ENCODE results near the gene LRRC74A.

The LRRC74A gene

DNA sequence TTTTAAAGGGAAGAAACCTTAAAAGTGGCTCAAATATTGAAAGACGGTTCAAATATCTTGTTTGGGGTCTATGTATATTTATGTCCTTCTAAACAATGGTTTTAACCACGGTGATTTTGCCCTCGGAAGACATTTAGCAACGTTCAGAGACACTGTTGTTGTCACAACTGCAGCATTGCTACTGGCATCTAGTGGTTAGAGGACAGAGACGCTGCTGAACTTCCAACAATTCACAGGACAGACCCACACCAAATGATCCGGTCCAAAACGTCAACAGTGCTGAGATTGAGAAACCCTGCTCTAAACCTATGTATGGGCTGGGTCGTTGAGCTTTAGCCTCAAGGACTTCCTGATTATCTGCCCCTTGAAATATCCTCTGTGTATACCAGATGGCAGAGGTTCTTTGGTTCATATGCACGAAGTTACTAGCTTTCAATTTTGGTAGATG, 15.2 kb upstream of the LRRC74A start:
- peak in 1 of 2 experiments; percentile 7 for DNase-seq

DNA sequence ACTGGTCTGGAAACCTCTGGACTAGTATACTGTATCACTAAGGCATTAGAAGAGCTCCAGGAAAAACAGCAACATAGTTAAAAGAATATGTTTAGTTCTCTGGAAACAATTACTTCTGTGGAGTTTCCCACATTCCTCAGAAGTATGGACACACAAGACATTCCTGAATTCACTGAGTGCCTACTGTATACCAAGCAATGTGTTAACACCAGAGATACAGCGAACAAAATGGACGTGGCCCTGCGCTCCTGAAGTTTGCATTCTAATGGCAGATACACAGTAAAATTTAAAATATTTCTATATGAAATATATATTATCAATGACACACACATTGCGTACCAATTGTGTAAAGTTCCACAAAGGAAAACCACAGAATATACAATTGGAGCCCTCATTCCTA, 14.6 kb upstream of the LRRC74A start:
- DNase-seq, result no peak

DNA sequence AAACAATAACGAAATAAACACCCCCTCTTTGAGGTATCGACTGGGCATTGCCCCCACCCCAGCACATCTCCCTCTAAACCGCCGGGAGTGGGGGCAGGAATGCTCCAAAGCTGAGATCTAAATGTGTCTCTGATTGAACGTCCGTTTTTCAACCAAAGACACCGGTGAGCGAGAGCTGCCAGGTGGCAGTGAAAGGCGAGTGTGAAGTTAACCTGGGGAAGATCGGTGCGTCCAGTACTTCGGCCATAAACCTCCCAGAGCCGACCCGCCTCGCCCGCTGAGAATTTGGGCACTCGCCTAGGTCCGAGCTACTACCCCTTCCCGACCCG, 14.2 kb upstream of the LRRC74A start:
- no peak for DNase-seq

DNA sequence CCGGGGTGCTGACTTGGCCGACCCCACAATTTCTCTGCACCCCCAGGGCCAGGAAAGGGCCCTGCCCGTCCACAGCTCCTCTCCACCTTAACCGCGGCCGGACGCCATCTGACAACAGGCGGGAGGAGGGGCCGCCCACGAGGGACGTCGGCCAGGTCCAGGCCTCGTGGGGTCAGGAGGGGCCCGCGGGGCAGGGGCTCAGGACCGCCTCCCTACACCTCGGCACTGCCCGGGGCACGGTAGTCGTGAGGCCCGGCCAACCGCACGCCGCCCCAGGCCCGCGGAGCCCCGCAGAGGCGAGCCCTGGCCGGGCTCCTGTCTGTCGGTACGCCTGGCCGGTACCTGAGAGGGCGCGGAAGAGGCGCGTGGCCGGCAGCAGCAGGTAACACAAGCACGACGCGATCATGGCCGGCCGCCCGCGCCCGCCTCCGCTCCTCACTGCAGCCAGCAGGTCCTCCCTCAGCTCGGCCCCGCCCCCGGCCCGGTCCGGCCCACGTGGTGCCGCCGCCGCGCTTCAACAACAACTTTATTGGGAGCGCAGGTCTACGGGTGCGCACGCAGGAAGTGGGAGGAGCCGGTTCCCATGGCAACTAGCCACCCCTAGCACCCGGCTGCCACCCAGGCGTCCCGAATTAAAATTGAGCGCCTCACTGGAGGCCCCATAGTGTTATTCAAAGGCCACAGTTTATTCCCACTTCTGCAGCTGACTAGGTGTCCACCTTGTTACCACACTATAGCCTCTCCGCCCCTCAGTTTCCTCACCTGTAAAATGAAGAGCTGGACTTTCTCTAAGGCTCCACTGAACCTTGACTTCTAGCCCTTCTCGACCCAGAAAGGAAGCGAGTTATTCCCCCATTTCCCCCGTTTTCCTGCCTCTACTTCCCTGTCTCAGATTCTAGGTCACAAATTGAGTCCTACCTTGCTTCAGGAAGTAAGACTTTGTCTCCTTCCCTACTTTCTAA, 13.5 kb upstream of the LRRC74A start, which contains the start of gene ANGEL1:
Gene ANGEL1 (minus strand): TSS at position 461 of the 962 bp plus-strand sequence. CDS start 55 bp downstream, at position 406.
- peak; percentile 96 for DNase-seq

DNA sequence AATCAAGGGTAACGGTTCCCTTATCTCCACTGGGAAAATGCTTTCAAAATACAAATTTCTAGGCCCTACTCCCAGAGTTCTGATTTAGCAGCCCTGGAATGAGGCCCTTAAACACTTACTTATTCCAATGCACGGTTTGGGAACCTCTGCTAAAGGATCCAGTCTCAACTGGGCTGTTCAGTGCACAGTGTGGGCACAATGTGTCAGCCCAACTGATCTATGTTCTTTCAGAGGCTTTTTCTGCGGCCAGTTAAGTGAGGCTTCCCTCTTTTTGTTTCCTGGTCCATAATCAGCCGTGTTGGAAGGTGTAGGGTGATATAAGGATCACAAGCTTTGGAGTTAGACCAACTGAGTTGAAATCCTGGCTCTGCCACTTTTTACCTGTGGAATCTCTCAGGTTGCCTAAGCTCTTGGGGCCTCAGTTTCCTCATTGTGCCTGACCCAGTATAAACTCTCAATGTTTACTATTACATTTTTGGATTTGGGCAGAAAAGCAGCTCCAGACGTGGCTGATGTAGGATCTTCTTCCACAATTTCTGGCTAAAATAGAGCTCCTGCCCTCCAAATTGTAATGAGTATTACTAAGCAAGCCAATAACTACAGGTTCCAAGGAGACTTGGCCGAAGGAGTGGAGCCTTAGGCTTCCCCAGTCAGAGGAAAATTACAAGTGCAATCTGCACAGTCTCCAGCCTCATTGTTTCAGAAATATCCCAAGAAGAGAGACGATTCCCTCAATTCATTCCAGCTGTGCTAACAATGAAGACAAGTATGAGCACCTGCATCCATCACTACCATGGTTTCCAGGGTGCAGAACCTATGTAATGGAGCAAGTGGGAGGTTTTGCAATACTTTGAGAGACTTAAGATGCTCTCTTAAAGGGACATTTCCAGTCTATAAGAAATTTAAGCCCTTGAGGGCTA, 11.2 kb upstream of the LRRC74A start:
- DNase-seq, result no peak

DNA sequence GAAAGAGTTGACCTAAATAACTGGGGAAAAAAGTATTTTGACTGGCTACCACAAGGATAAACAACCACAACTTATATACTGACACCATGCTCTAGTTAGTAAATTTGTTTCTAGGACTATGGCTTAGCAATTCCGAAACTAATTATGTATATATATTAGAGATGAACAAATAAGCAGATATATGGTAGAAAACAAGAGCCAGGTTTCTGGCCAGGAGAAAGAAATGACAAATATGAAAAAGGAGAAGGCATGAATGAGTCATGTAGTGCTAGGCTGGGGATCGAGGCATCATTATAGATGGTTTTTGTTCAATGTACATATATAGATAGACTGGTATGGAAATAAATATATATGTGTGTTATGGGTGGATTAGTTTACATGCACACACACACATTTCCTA, 5.5 kb upstream of the LRRC74A start:
- DNase-seq, result no peak

DNA sequence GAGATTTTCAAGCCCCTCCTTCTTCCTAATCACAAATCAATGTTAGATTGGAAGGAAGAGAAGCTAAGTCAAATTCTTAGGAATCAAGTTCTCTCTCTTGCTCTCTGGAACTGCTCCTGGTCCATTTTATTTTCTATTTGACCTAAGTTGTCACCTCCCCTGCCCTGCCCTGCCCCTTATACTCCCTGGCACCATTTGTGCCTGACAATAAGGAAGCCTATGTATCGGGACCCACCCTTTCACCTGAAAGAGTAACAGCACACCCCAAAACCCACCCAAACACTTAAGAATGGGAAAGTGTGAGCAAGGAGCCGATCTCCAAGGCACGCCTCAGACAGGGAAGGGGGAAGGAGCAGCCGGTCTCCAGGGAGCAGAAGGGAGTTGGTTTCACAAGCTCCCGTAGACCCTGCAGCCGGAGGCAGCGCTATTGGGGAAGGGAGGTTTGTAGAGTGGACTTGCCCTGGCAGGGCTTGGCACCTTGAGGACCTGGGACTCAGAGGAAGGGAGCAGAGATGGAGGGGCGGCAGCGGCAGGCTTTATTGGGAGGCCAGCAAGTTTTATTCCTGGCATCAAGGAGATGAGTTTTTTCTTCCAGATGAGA, 1.6 kb downstream of the LRRC74A start:
- no peak for DNase-seq

DNA sequence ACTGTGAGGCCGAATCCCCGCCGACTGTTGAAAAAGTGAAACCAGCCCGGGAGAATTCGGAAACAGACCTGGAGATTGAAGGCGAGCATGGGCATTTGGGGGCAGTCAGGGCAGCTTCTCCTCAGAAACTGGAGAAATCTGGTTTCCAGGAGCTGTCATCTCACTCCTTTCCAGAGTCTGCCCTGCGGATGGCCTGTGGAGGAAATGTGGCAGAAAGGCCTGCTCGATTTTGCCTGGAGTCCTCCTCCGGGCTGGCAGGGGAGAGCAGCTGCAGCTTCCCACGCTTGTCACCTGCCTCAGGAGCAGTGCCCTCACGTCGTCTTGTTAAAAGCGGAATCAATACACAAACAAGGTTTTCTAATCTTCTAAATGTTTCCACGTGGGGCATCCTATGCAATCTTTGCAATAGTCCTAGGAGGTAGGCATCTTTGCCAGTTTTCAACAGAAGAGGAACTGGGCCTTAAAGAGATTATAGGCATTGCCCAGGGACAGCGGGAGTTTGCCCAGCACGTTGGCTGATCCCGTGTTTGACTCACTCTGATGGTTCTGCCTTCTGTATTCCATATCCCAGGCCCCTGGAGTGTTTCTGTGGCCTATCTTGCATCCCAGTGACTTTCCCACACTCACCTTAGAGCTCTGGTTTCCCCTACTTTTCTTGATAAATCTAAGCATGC, 2.3 kb downstream of the LRRC74A start:
- DNase-seq, result no peak

DNA sequence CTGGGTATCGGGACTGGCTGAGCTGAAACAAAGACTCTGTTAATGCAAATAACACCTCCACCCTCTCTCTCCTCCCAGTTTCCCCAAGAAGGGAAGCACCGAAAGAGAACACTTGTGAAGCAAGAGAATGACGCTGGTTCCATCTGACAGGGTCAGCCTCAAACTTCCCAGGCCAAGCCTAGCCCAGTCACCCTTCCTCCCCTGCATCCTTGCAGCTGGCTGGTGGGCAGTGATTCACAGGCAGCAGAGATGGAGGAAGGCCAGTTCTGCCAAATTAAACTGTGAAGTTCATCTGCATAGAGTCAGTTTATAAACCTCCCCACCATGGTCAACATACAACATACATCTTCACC, 2.8 kb downstream of the LRRC74A start:
- no peak for DNase-seq

DNA sequence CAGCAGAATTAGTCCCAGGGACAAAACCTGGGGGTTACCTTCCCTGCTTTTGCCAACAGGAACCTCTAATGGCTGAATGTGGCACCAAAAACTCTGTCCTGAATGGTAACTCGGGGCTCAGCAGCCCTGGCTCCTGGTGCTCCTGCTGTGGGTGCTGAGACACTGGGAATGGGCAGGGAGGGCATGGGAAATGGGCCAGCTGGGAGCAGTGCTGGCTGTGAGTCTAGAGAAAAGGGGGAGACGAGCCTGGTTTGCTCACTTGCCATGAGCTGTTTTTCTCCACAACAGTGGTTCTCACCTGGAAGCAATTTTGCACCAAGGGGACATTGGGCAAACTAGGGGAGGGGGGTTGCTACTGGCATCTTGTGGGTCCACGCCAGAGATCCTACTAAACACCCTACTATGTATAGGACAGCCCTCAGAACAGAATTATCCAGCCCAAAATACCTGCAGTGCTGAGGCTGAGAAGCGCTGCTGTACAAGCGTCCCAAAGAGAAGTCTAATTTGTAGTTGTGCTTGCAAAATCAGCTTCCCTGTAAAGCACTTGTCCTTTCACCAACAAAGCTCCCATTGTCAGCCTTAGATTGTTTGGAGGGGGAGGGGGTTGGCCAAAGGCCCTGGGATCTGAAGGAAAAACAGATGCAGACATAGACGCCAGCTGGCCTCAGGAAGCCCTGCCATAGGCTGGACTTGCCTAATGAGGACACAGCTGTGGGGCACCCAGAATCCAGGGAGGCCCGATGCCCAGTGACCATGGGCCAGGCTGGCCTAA, 3.6 kb downstream of the LRRC74A start:
- DNase-seq, result no peak

DNA sequence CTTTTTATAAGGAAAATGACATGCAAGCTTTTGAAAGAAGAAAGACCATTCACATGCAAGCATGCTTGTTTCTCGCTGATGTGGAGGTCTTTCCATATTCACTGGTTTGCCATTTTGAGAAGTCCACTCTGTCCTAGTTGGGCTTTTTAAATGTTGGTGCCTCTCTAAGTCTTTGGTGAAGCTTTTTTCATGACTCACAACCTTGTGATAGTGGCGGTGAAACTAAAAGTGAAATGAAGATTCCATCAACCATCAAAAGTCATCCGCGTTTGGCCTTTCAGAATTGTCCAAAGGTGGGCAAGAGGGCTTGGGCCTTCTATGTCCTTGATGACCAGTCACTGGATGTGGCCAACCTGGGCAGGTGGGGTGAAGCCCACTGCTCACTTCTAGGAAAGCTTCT, 4.3 kb downstream of the LRRC74A start:
- no peak for DNase-seq

DNA sequence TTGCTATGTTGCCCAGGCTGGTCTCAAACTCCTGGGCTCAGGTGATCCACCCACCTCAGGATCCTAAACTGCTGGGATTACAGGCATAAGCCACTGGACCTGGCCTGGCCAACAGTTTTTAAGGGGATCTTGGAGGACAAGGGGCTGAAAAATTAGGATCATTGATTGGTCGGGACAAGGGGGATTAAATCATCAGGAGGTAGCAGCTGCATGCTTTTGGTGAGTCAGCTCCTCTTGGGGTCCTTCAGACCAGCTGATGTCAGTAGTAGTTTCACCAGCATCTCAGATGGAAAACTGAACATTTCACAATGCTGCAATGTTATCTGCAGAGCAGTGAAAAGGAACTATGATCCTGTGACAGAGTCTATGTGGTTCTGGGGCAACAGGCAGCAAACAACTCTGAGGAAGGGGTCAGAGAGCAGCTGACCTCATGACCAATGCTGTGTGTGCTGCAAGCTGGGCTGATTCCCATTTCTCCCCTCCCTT, 6.3 kb downstream of the LRRC74A start:
- DNase-seq, result no peak

DNA sequence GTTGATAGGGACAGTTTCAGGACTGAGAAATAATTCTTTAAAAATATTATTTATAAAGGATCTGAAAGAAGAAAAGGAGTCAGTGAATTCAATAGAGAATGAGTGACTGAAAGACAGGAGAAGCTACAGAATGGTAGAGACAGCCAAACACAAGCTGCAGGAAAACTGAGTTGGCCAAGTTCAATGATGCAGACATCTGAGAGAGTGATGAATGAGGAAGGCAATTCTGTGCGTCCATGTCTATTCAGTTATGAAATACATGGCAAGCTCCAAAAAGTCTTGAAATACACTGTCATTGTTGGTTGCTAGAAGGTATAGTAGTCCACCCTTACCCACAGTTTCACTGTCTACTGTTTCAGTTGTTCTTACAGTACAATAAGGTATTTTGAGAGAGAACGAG, 6.8 kb downstream of the LRRC74A start:
- DNase-seq, result no peak

DNA sequence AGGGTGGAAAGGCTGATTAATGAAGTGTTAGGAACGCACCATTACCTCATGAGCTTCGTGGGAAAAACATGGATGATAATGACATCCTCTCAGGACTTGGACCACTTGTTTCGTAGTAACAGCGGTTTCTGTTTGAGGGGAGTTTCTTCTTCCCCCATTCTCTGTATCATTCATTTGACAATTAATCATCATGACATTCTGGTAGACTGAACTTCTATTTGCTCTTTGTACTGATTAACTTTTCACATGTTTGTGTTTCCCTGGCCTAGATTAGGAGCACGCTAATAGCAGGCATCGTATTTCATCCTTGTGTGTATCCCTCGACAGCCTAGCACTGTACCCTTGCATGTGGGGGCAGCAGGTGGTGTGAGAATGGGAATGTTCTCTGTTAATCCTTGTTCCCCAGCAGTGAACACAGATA, 8.0 kb downstream of the LRRC74A start:
- DNase-seq, result no peak

DNA sequence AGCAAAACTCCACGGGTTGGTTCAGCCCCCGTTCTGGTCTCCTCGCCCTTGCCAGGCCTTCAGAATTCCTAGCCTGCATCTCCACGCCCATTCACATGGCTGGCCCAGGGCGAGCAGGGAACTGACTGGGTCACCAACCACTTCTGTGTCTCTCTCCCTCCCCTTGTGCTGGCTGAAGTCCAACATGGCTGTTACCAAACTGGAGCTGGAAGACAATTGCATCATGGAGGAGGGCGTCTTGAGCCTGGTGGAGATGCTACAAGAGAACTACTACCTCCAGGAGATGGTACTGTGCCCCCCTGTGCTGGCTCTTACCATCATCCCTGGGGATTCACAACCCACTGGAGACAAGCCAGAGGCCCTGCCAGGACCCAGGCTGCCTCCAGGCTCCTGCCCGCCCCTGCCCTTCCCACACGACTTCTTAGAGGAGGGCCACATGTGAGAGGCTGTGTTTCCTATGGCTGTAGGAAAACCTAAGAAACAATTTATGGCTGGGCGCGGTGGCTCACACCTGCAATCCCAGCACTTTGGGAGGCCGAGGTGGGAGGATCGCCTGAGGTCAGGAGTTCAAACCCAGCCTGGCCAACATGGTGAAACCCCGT, 9.9 kb downstream of the LRRC74A start:
- DNase-seq, result no peak

DNA sequence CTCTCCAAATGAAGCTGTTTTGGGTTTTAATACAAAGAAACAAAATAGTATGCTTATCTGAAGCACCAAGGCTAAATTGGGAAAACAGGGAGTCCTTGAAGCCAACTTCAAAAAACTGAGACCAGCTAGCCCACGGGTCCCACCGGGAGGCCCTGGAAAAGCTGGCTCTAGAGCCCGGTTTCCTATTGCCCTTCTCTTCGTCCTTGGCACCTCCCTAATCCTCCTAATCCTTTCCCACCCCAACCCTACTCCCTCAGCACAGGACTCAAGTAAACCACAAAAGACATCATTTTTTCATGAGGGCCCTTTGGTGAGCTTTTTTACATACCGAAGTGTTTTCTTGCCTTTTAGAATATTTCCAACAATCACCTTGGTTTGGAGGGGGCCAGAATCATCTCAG, 11.3 kb downstream of the LRRC74A start:
- no peak for DNase-seq

DNA sequence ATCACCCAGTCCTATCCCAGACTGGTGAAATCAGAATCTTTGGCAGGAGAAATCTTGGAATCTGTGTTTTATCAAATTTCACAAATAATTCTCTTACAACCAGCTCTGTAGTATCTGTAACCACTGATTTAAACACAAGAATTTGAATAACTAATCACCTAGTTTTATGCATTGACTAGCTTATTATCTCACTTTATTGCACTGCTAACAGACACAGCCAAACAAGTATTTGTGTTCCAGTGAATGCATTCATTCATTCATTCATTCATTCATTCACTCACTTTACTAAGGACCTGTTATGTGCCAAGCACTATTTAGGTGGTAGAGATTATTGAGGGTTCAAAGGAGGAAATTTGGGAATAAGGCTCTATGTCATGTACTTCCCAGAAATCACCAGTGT, 16.2 kb downstream of the LRRC74A start:
- no peak for DNase-seq

DNA sequence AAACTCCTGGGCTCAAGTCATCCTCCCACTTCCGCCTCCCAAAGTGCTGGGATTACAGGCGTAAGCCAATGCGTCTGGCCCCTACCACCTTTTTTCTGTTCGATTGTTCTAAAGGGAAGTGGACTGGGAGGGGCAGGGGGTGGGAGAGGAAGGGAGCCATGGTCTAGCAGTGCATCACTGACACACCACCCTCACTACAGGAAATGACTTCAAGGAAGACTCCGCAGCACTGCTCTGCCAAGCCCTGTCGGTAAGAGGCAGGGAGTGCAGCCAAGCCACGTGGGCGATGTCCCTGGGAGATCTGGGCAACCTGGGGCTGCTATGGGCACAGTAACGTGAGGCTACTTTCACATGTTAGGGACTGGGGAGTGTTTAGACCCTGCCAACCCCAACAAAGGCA, 18.0 kb downstream of the LRRC74A start:
- DNase-seq, result peak; percentile 49 to 50

DNA sequence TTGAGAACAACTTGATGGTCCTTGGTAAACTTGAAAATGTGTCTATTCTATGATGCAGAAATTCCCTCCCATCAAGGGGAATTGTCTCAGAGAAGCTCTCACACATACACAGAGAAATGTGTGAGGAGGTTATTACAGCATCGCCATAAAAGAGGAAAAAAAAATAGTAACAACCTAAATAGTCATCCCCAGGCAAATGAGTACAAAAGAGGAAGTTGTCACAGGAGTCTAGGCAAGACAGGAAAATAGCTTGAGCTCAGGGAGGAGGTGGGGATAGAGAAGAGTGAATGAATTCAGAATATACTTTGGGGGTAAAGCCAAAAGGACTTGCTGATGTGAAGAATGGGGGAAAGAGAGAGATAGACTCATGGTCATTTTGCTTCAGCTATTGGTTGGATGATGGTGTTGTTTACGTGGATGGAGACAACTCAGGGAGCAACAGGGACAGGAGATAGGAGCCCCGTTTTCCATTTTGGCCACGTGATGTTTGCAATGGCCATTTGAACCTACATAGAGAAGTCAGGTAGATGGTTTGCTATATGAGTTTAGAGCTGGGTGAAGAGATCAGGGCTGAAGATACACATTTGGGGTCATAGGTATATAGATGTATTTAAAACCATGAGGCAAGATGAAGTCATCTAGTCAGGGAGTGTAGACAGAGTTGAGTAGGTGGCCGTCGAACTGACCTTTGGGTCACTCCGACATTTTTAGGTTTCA, 20.3 kb downstream of the LRRC74A start:
- DNase-seq, result no peak

DNA sequence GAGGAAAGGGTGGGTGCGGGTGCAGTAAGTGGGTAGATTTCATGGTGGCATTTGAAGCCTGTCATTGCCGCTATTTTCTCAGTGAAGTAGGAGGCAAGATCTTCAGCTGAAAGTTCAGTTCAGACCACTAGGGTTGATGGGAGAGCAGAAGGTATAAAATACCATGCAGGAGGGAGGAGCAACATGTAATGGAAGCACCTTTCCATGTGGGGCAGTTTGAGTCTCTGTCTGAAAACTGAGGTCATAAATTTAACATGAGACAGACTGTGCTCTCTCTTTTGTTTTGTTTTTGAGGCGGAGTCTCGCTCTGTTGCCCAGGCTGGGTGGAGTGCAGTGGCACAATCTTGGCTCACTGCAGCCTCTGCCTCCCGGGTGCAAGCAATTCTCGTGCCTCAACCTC, 22.7 kb downstream of the LRRC74A start:
- DNase-seq, result no peak

DNA sequence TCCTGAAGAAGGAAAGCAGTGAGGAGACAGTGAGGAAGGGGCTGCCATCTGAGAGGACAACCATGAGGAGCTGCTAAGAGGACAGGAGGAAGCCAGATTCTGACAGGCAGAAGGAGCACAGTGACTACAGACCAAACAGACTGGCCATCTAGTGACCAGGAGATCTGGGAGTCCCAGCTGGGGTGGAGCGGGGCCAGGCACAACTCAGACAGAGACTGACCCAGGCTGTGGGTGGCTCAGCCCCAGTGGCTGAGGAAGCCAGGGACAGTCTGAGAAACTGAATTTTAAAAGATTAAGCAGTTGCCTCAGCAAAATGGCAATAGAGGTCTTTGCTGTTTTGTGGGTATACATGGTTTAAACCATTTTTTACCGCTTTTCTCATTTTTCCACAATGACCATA, 28.9 kb downstream of the LRRC74A start:
- DNase-seq, result no peak
